Natural killer cell treated with Interleukin-12 subunit alpha and Interleukin-12 subunit beta and Interleukin-15 and Interleukin-18, amount 100 ng/mL, for 72 hours (primary cell): ENCODE measurements around the gene ANKRD44. TPM values are rescaled to one million over a fixed set of nuclear protein-coding genes. Genes with fewer than 3 reads are reported as not detected.

ENCODE experiments used
- ATAC-seq, 2 donors: fragments of 150-1000 bp; cut with Tn5 transposase in 1 of 2; sonication (Bioruptor Pico), chemical (Tn5 transposase) in 1 of 2; 2 replicates each; pipeline ENCODE4 v1.10.0; 2021
- DNase-seq: peaks from one replicate; pipeline ENCODE4 v3.0.0; 2022; ENCODE audit warnings: low spot score
- H3K27ac Mint-ChIP-seq, 2 donors: 1 replicate in 1 of 2; 2 replicates in 1 of 2; pipeline ENCODE4 v1.8.0; 2022; ENCODE audit warnings: mixed read lengths in 2 of 2, mild to moderate bottlenecking in 1 of 2, moderate library complexity in 1 of 2
- H3K27me3 Mint-ChIP-seq, 2 donors: 1 replicate in 1 of 2; 2 replicates in 1 of 2; pipeline ENCODE4 v1.8.0; 2022; ENCODE audit warnings: mixed read lengths in 2 of 2
- H3K36me3 Mint-ChIP-seq: one replicate; pipeline ENCODE4 v1.8.0; 2022; ENCODE audit warnings: mixed read lengths
- H3K4me1 Mint-ChIP-seq, 2 donors: 1 replicate in 1 of 2; 2 replicates in 1 of 2; pipeline ENCODE4 v1.8.0; 2022; ENCODE audit warnings: low read depth in 2 of 2, mixed read lengths in 2 of 2, mild to moderate bottlenecking in 1 of 2
- H3K4me3 Mint-ChIP-seq: one replicate; pipeline ENCODE4 v1.8.0; 2022; ENCODE audit warnings: mixed read lengths
- H3K9me3 Mint-ChIP-seq: 2 replicates; pipeline ENCODE4 v1.8.0; 2022; ENCODE audit warnings: mixed read lengths
- total RNA-seq, 2 donors: library from RNA; stranded (reverse); gene quantifications; one replicate each; pipeline ENCODE4 v1.2.3, GENCODE V29; 2022

The ANKRD44 gene
- total RNA-seq, 2 donors from 2014 or later: 307 to 413 TPM

- Mint-ChIP-seq H3K4me3 (peak overlapping the region; percentile 28), H3K4me1 (peaks cover 82 to 92% of the 10 kb centered on the region in 2 donors), H3K27me3 (no peaks in the 10 kb centered on the region), H3K9me3 (no peaks in the 10 kb centered on the region), H3K36me3 (peaks cover 7% of the 10 kb centered on the region), H3K27ac (peak overlapping the region; percentile 88 to 93)
- DNase-seq (no peak), ATAC-seq (no peak)
These were observed 102.6 kb downstream of the ANKRD44 start for GRCh38 chr2:197208024-197208423.

- H3K36me3 Mint-ChIP-seq: peaks cover 8% of the 10 kb centered on the region
These were observed 103.0 kb downstream of the ANKRD44 start for GRCh38 chr2:197207598-197207997.

GRCh38 chr2:197207106-197207505 is 103.5 kb downstream of the ANKRD44 start:
- peak overlapping the region; percentile 88 for H3K4me3 Mint-ChIP-seq
- no peaks in the 10 kb centered on the region for H3K27me3 Mint-ChIP-seq
- ATAC-seq (no peak), DNase-seq (no peak)
- no peaks in the 10 kb centered on the region for H3K9me3 Mint-ChIP-seq
- peaks cover 11% of the 10 kb centered on the region for H3K36me3 Mint-ChIP-seq
- peak overlapping the region; percentile 88 to 93 for H3K27ac Mint-ChIP-seq
- H3K4me1 Mint-ChIP-seq: peaks cover 76 to 87% of the 10 kb centered on the region in 2 donors

More at GRCh38 chr2:197207598-197207997, 103.0 kb downstream of the ANKRD44 start:
- H3K27me3 Mint-ChIP-seq: no peaks in the 10 kb centered on the region
- H3K4me3 Mint-ChIP-seq: peak overlapping the region; percentile 88
- H3K27ac Mint-ChIP-seq: peak overlapping the region; percentile 88 to 93
- H3K9me3 Mint-ChIP-seq: no peaks in the 10 kb centered on the region
- ATAC-seq: no peak
- DNase-seq: no peak
- peaks cover 78 to 89% of the 10 kb centered on the region in 2 donors for H3K4me1 Mint-ChIP-seq

- Mint-ChIP-seq H3K9me3 (no peaks in the 10 kb centered on the region), H3K27ac (peak overlapping the region; percentile 88 to 93), H3K4me3 (peak overlapping the region; percentile 88), H3K27me3 (no peaks in the 10 kb centered on the region), H3K36me3 (peaks cover 14% of the 10 kb centered on the region), H3K4me1 (peaks cover 76 to 87% of the 10 kb centered on the region in 2 donors)
- peak; percentile 88 to 95 for ATAC-seq
- DNase-seq: no peak
These were observed 104.9 kb downstream of the ANKRD44 start for GRCh38 chr2:197205585-197206215.

GRCh38 chr2:197204519-197205250 is 105.9 kb downstream of the ANKRD44 start:
- no peaks in the 10 kb centered on the region for H3K27me3 Mint-ChIP-seq
- H3K36me3 Mint-ChIP-seq: peaks cover 14% of the 10 kb centered on the region
- peaks cover 76 to 87% of the 10 kb centered on the region in 2 donors for H3K4me1 Mint-ChIP-seq
- no peaks in the 10 kb centered on the region for H3K9me3 Mint-ChIP-seq
- DNase-seq (no peak), ATAC-seq (no peak)
- peak overlapping the region; percentile 88 to 93 for H3K27ac Mint-ChIP-seq
- peak overlapping the region; percentile 88 for H3K4me3 Mint-ChIP-seq

GRCh38 chr2:197201874-197202273 is 108.7 kb downstream of the ANKRD44 start:
- Mint-ChIP-seq H3K9me3 (no peaks in the 10 kb centered on the region), H3K4me3 (peak overlapping the region; percentile 97), H3K4me1 (peaks cover 74 to 89% of the 10 kb centered on the region in 2 donors), H3K36me3 (peaks cover 14% of the 10 kb centered on the region), H3K27ac (peak overlapping the region; percentile 81 to 89), H3K27me3 (no peaks in the 10 kb centered on the region)
- no peak for DNase-seq
- ATAC-seq: no peak

GRCh38 chr2:197200762-197201058 is 109.9 kb downstream of the ANKRD44 start:
- Mint-ChIP-seq H3K27me3 (no peaks in the 10 kb centered on the region), H3K4me1 (peaks cover 74 to 89% of the 10 kb centered on the region in 2 donors)

GRCh38 chr2:197200051-197200761 is 110.4 kb downstream of the ANKRD44 start:
- H3K27me3 Mint-ChIP-seq: no peaks in the 10 kb centered on the region
- no peak for ATAC-seq
- H3K9me3 Mint-ChIP-seq: no peaks in the 10 kb centered on the region
- peak overlapping the region; percentile 97 for H3K4me3 Mint-ChIP-seq
- H3K27ac Mint-ChIP-seq: peak overlapping the region; percentile 81 to 89
- DNase-seq: no peak
- H3K4me1 Mint-ChIP-seq: peaks cover 74 to 89% of the 10 kb centered on the region in 2 donors
- peaks cover 14% of the 10 kb centered on the region for H3K36me3 Mint-ChIP-seq

More at GRCh38 chr2:197200762-197201058, 109.9 kb downstream of the ANKRD44 start:
- Mint-ChIP-seq H3K9me3 (no peaks in the 10 kb centered on the region), H3K27ac (peak overlapping the region; percentile 81 to 89), H3K36me3 (peaks cover 14% of the 10 kb centered on the region), H3K4me3 (peak overlapping the region; percentile 97)
- DNase-seq (no peak), ATAC-seq (no peak)

- H3K4me1 Mint-ChIP-seq: peaks cover 74 to 90% of the 10 kb centered on the region in 2 donors
- ATAC-seq: peak; percentile 97 to 99
- DNase-seq: peak; percentile 91
- no peaks in the 10 kb centered on the region for H3K9me3 Mint-ChIP-seq
- H3K36me3 Mint-ChIP-seq: peaks cover 14% of the 10 kb centered on the region
- H3K4me3 Mint-ChIP-seq: peak overlapping the region; percentile 97
- H3K27me3 Mint-ChIP-seq: no peaks in the 10 kb centered on the region
- H3K27ac Mint-ChIP-seq: peak overlapping the region; percentile 81 to 89
These were observed 111.7 kb downstream of the ANKRD44 start for GRCh38 chr2:197198890-197199289.

- Mint-ChIP-seq H3K4me1 (peaks cover 73 to 88% of the 10 kb centered on the region in 2 donors), H3K4me3 (peak overlapping the region; percentile 97), H3K9me3 (no peaks in the 10 kb centered on the region), H3K27me3 (no peaks in the 10 kb centered on the region), H3K27ac (peak overlapping the region; percentile 81 to 89), H3K36me3 (peaks cover 6% of the 10 kb centered on the region)
- no peak for DNase-seq
- no peak for ATAC-seq
These were observed 112.7 kb downstream of the ANKRD44 start for GRCh38 chr2:197197895-197198311.

- no peak for ATAC-seq
- Mint-ChIP-seq H3K9me3 (no peaks in the 10 kb centered on the region), H3K27ac (peak overlapping the region; percentile 81 to 89), H3K36me3 (no peaks in the 10 kb centered on the region), H3K4me3 (peak overlapping the region; percentile 97), H3K4me1 (peaks cover 75 to 90% of the 10 kb centered on the region in 2 donors), H3K27me3 (no peaks in the 10 kb centered on the region)
- DNase-seq: no peak
These were observed 113.9 kb downstream of the ANKRD44 start for GRCh38 chr2:197196541-197197180.

GRCh38 chr2:197195518-197195917 is 115.1 kb downstream of the ANKRD44 start:
- Mint-ChIP-seq H3K27ac (peak overlapping the region; percentile 81 to 89), H3K27me3 (no peaks in the 10 kb centered on the region), H3K36me3 (no peaks in the 10 kb centered on the region), H3K4me3 (peak overlapping the region; percentile 97), H3K4me1 (peaks cover 69 to 85% of the 10 kb centered on the region in 2 donors), H3K9me3 (no peaks in the 10 kb centered on the region)
- ATAC-seq (no peak), DNase-seq (no peak)

- DNase-seq (peak; percentile 73), ATAC-seq (peak; percentile 93 to 95)
- no peaks in the 10 kb centered on the region for H3K36me3 Mint-ChIP-seq
- H3K4me3 Mint-ChIP-seq: peak overlapping the region; percentile 74
- H3K27ac Mint-ChIP-seq: peak overlapping the region; percentile 66 to 83
- H3K27me3 Mint-ChIP-seq: no peaks in the 10 kb centered on the region
- no peaks in the 10 kb centered on the region for H3K9me3 Mint-ChIP-seq
- peaks cover 67 to 75% of the 10 kb centered on the region in 2 donors for H3K4me1 Mint-ChIP-seq
These were observed 118.6 kb downstream of the ANKRD44 start for GRCh38 chr2:197191940-197192322.
